ENCODE results near the gene PSKH1.

- TF ChIP-seq POLR2A (IDR thresholded peaks at IDR 0.05) (no peak), CTCF (IDR thresholded peaks at IDR 0.05) (no peak)
These were observed 69.1 kb downstream of the PSKH1 start for GRCh38 chr16:67962135-67962534.

Data from Peyer's patch (tissue), 4 donors.